PC-3 (cell line): ENCODE results near the gene UQCRQ.
"Not testable (repeated sequence)": the region's sequence is repeated elsewhere in the genome, so short reads cannot be mapped to it uniquely, and the experiment has no call there.

Experiments
- EZH2 ChIP-seq: fragments of 300-600 bp; sonication (generic); IDR thresholded peaks from one replicate; pipeline ENCODE4 v1.6.1; 2017; ENCODE audit warnings: antibody characterized with exemption, mild to moderate bottlenecking, low read length; ENCODE audit not compliant: unreplicated experiment
- EZH2phosphoT487 ChIP-seq: fragments of 300-600 bp; sonication (generic); IDR thresholded peaks from 2 replicates; pipeline ENCODE4 v1.6.1; 2018; ENCODE audit warnings: mild to moderate bottlenecking, antibody characterized with exemption, low read length, borderline replicate concordance
- TF ChIP-seq, protein P1 (sequence below): fragments of 300-600 bp; sonication (generic); conservative IDR thresholded peaks from 2 replicates; pipeline ENCODE4 v1.5.1; 2017; ENCODE audit warnings: antibody characterized with exemption, low read depth, mild to moderate bottlenecking, low read length

- TF ChIP-seq, protein P1, sequence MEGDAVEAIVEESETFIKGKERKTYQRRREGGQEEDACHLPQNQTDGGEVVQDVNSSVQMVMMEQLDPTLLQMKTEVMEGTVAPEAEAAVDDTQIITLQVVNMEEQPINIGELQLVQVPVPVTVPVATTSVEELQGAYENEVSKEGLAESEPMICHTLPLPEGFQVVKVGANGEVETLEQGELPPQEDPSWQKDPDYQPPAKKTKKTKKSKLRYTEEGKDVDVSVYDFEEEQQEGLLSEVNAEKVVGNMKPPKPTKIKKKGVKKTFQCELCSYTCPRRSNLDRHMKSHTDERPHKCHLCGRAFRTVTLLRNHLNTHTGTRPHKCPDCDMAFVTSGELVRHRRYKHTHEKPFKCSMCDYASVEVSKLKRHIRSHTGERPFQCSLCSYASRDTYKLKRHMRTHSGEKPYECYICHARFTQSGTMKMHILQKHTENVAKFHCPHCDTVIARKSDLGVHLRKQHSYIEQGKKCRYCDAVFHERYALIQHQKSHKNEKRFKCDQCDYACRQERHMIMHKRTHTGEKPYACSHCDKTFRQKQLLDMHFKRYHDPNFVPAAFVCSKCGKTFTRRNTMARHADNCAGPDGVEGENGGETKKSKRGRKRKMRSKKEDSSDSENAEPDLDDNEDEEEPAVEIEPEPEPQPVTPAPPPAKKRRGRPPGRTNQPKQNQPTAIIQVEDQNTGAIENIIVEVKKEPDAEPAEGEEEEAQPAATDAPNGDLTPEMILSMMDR, result not testable (repeated sequence)
- not testable (repeated sequence) for TF ChIP-seq EZH2, EZH2phosphoT487
Observed at GRCh38 chr5:132854992-132855391, 11.4 kb upstream of the UQCRQ start.
